H54 (cell line): ENCODE measurements around the gene EEF1G.
"Not testable (repeated sequence)": the region's sequence is repeated elsewhere in the genome, so short reads cannot be mapped to it uniquely, and the experiment has no call there.

Source experiments
- DNase-seq: peaks from one replicate; pipeline ENCODE4 v3.0.0; 2011; ENCODE audit warnings: low spot score, mixed read lengths; ENCODE audit not compliant: insufficient read length
- FAIRE-seq: peaks from 3 replicates; lab custom pipeline; 2011; peaks lifted over from hg19 to GRCh38; lab: Jason Lieb, UNC
- POLR2A ChIP-seq: IDR thresholded peaks from 2 replicates; pipeline ENCODE4 v1.6.1; 2011; ENCODE audit warnings: low read depth, mild to moderate bottlenecking, low read length

Gene EEF1G

GRCh38 chr11:62560566-62561103, 13.1 kb downstream of the EEF1G start:
- peak; percentile 71 for DNase-seq
- TF ChIP-seq POLR2A, result no peak
- peak; percentile 27 for FAIRE-seq

GRCh38 chr11:62559626-62560025, 14.1 kb downstream of the EEF1G start:
- not testable (repeated sequence) for FAIRE-seq, DNase-seq

GRCh38 chr11:62559204-62559603, 14.5 kb downstream of the EEF1G start:
- no peak for TF ChIP-seq POLR2A
- FAIRE-seq, result no peak
- no peak for DNase-seq

GRCh38 chr11:62558669-62559068, 15.0 kb downstream of the EEF1G start:
- FAIRE-seq, result no peak
- DNase-seq, result no peak
- TF ChIP-seq POLR2A, result no peak

- DNase-seq, result no peak
- no peak for TF ChIP-seq POLR2A
- FAIRE-seq, result no peak
Measured at GRCh38 chr11:62556875-62557631, 16.6 kb downstream of the EEF1G start.

- DNase-seq (peak; percentile 84), FAIRE-seq (no peak)
- TF ChIP-seq POLR2A, result no peak
Measured at GRCh38 chr11:62556108-62556874, 17.4 kb downstream of the EEF1G start.

- no peak for TF ChIP-seq POLR2A
- DNase-seq (no peak), FAIRE-seq (no peak)
Measured at GRCh38 chr11:62555464-62556107, 18.1 kb downstream of the EEF1G start.

- TF ChIP-seq POLR2A, result peak; percentile 4; the same call in 1 of the 2 replicates
- DNase-seq (no peak), FAIRE-seq (no peak)
Measured at GRCh38 chr11:62554387-62555167, 19.1 kb downstream of the EEF1G start.

GRCh38 chr11:62553839-62554361, 19.8 kb downstream of the EEF1G start:
- TF ChIP-seq POLR2A, result no peak
- DNase-seq (peak; percentile 71), FAIRE-seq (no peak)

- TF ChIP-seq POLR2A, result peak; percentile 54
- FAIRE-seq, result no peak
- peak; percentile 72 for DNase-seq
Measured at GRCh38 chr11:62553080-62553838, 20.4 kb downstream of the EEF1G start.

- DNase-seq (no peak), FAIRE-seq (no peak)
- TF ChIP-seq POLR2A, result no peak
Measured at GRCh38 chr11:62552485-62553079, 21.1 kb downstream of the EEF1G start.

- not testable (repeated sequence) for DNase-seq, FAIRE-seq
Measured at GRCh38 chr11:62550478-62550877, 23.2 kb downstream of the EEF1G start.
